Osteoblast (primary cell): ENCODE measurements around the gene CDC14A. TPM values are rescaled to one million over a fixed set of nuclear protein-coding genes. Genes with fewer than 3 reads are reported as not detected.

Source experiments
- DNase-seq: peaks from one replicate; pipeline ENCODE4 v3.0.0; 2011; ENCODE audit warnings: low spot score, mixed read lengths; ENCODE audit not compliant: insufficient read length; ENCODE audit errors: missing footprints
- H2AFZ ChIP-seq: 2 replicates; pipeline ENCODE4 v1.6.0; 2011; ENCODE audit warnings: mild to moderate bottlenecking, low read length
- H3K27ac ChIP-seq: 2 replicates; pipeline ENCODE4 v1.5.1; 2011; ENCODE audit warnings: mild to moderate bottlenecking, low read depth, low read length, moderate library complexity
- H3K27me3 ChIP-seq: 2 replicates; pipeline ENCODE4 v1.6.0; 2012; ENCODE audit warnings: mild to moderate bottlenecking, control low read depth, inconsistent platforms, low read length, moderate library complexity; ENCODE audit not compliant: insufficient read depth
- H3K36me3 ChIP-seq: 2 replicates; pipeline ENCODE4 v1.5.1; 2011; ENCODE audit warnings: mild to moderate bottlenecking, low read length, control low read depth, moderate library complexity; ENCODE audit not compliant: insufficient read depth
- H3K4me1 ChIP-seq: 2 replicates; pipeline ENCODE4 v1.5.1; 2011; ENCODE audit warnings: mild to moderate bottlenecking, low read length, control low read depth, moderate library complexity; ENCODE audit not compliant: insufficient read depth
- H3K4me2 ChIP-seq: 2 replicates; pipeline ENCODE4 v1.6.0; 2011; ENCODE audit warnings: mild to moderate bottlenecking, low read length; ENCODE audit not compliant: insufficient read depth
- H3K4me3 ChIP-seq: fragments of 200-600 bp; sonication (generic); 3 replicates; pipeline ENCODE4 v1.5.1; 2012; ENCODE audit warnings: mild to moderate bottlenecking, low read length, inconsistent platforms; ENCODE audit not compliant: insufficient read depth
- H3K79me2 ChIP-seq: 2 replicates; pipeline ENCODE4 v1.6.0; 2012; ENCODE audit warnings: mild to moderate bottlenecking, low read length, control low read depth, inconsistent platforms; ENCODE audit not compliant: insufficient read depth
- H3K9me3 ChIP-seq: 2 replicates; pipeline ENCODE4 v1.5.1; 2011; ENCODE audit warnings: low read depth, low read length, control low read depth
- H4K20me1 ChIP-seq: 2 replicates; pipeline ENCODE4 v1.6.0; 2012; ENCODE audit warnings: mild to moderate bottlenecking, low read length, control low read depth; ENCODE audit not compliant: insufficient read depth
- total RNA-seq: library from RNA; depleted of rRNA; stranded (reverse); fragments of >200 nt; gene quantifications from 2 replicates; pipeline ENCODE4 v1.2.3, GENCODE V29; 2012
- TF ChIP-seq, protein P1 (sequence below): IDR thresholded peaks from 2 replicates; pipeline ENCODE4 v1.5.1; 2011; ENCODE audit warnings: mild to moderate bottlenecking, low read depth, low read length, moderate library complexity; ENCODE audit errors: extremely low read depth

The CDC14A gene
- total RNA-seq, 1 donor, result 6.9 TPM

DNA sequence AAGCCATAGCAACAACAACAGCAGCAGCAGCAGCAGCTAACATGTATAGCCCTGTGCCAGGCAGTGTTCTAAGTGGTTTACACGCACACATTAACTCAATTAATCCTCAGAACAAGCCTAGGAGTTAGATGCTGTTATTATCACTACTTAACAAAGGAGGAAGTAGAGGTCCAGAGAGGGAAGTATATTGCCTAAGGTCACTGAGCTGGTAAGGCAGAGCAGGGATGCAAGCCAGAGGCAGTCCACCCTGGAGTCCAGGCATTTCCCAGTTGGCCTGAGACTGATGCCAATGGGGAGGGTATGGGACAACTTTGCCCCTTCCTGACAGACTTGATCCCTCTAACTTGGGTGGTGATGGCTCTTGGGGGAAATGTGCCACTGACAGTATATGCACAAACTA, 6.8 kb downstream of the CDC14A start:
- TF ChIP-seq, protein P1, sequence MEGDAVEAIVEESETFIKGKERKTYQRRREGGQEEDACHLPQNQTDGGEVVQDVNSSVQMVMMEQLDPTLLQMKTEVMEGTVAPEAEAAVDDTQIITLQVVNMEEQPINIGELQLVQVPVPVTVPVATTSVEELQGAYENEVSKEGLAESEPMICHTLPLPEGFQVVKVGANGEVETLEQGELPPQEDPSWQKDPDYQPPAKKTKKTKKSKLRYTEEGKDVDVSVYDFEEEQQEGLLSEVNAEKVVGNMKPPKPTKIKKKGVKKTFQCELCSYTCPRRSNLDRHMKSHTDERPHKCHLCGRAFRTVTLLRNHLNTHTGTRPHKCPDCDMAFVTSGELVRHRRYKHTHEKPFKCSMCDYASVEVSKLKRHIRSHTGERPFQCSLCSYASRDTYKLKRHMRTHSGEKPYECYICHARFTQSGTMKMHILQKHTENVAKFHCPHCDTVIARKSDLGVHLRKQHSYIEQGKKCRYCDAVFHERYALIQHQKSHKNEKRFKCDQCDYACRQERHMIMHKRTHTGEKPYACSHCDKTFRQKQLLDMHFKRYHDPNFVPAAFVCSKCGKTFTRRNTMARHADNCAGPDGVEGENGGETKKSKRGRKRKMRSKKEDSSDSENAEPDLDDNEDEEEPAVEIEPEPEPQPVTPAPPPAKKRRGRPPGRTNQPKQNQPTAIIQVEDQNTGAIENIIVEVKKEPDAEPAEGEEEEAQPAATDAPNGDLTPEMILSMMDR, result no peak

DNA sequence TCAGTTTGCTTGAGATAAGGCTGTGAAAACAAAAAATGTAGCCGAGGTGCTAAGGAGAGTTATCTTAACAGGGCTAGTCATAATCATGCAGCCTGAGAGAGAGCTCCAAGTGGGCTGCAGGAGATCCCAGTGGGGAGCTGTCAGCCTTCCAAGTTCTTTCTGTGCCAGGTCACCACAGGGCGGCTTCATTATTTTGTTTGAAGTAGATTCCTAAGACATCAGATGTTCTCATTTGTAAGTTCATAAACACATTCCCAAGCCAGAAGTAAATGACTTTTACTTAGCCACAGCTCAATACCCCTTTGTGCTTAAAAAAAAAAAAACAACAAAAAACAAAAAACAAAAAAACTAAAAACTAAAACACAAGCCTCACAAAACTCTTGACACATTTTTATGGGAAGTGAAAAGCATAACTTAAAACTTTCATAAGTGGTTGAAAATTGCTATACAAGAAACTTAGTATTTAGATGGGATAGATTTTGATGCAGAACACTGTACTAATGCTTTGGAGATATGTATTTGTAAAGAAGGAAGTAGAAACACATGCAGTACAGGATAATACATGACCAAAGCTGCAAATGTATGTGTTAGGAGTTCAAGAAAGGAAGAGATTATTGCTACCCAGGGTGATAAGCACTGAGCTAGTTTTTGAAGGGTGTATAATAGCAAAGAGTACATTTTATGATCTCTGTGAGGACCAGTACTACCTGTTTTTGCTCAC, 8.6 kb downstream of the CDC14A start:
- Histone ChIP-seq H3K79me2 (no peaks in the 10 kb centered on the region), H3K36me3 (no peaks in the 10 kb centered on the region), H3K27me3 (no peaks in the 10 kb centered on the region), H3K4me1 (peaks cover 5% of the 10 kb centered on the region), H2AFZ (peak overlapping the region; percentile 4), H3K9me3 (no peaks in the 10 kb centered on the region), H4K20me1 (no peaks in the 10 kb centered on the region), H3K27ac (no peak overlapping the region), H3K4me2 (no peak overlapping the region), H3K4me3 (no peak overlapping the region)
- TF ChIP-seq, protein P1, result no peak
- no peak for DNase-seq

More for the DNA sequence above, 6.8 kb downstream of the CDC14A start:
- Histone ChIP-seq H3K36me3 (no peaks in the 10 kb centered on the region), H4K20me1 (no peaks in the 10 kb centered on the region), H2AFZ (no peak overlapping the region), H3K27me3 (no peaks in the 10 kb centered on the region), H3K79me2 (no peaks in the 10 kb centered on the region), H3K4me2 (no peak overlapping the region), H3K4me3 (no peak overlapping the region), H3K27ac (no peak overlapping the region), H3K4me1 (peaks cover 14% of the 10 kb centered on the region), H3K9me3 (no peaks in the 10 kb centered on the region)
- DNase-seq, result no peak

DNA sequence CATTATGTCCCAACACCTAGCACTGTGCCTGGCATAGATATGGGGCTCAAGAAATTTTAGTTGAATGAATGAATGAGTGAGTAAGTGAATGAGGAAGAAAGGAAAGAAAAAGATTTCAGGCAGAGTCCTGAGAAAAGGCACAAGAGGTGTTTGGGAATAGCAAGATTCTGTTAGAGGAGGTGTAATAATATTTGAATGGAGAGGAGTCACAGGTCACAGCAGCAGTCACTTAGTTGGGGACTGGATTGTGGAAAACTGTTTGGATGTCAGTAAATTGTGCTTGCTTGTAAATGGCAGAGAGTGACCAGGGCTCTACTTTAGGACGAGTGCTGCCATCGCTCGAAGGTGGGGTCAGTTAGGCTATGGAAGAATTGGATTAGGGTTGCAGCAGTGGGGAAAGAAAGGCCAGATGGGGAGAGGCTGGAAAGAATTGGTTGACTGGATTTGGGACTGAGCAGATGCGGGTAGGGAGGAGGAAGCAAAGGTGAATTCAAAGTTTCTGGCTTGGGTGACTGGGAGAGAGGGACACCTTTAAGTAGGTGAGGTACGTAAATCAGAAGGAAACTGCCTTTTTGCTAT, 9.3 kb downstream of the CDC14A start:
- Histone ChIP-seq H3K79me2 (no peaks in the 10 kb centered on the region), H3K4me2 (no peak overlapping the region), H3K36me3 (no peaks in the 10 kb centered on the region), H3K4me1 (peaks cover 5% of the 10 kb centered on the region), H2AFZ (no peak overlapping the region), H3K4me3 (no peak overlapping the region), H4K20me1 (no peaks in the 10 kb centered on the region), H3K27me3 (no peaks in the 10 kb centered on the region), H3K27ac (no peak overlapping the region), H3K9me3 (no peaks in the 10 kb centered on the region)
- DNase-seq, result no peak
- TF ChIP-seq, protein P1, result no peak

- Histone ChIP-seq H3K27ac (no peak overlapping the region), H3K36me3 (no peaks in the 10 kb centered on the region), H2AFZ (no peak overlapping the region), H3K4me3 (no peak overlapping the region), H3K9me3 (no peaks in the 10 kb centered on the region), H3K4me1 (peaks cover 5% of the 10 kb centered on the region), H4K20me1 (no peaks in the 10 kb centered on the region), H3K79me2 (no peaks in the 10 kb centered on the region), H3K4me2 (no peak overlapping the region), H3K27me3 (no peaks in the 10 kb centered on the region)
- no peak for DNase-seq
- TF ChIP-seq, protein P1, result no peak
These were observed 10.6 kb downstream of the CDC14A start for GRCh38 chr1:100362821-100363466.
